ENCODE results near the gene TMEM117. TPM values are rescaled to one million over a fixed set of nuclear protein-coding genes. Genes with fewer than 3 reads are reported as not detected.
"Not testable (repeated sequence)": the region's sequence is repeated elsewhere in the genome, so short reads cannot be mapped to it uniquely, and the experiment has no call there.

TMEM117 gene
- total and polyA plus RNA-seq, 2 donors (not counting 1 experiment from before 2014, with no cell fraction given): 2.0 to 10.4 TPM

- POLR2A ChIA-PET: no interaction called here
- WGBS (ENCODE audit: insufficient coverage): no CpG with 5 or more reads among the region's 1 CpG
Observed at GRCh38 chr12:43842259-43842658, 6.4 kb downstream of the TMEM117 start.

GRCh38 chr12:43847425-43848225 is 11.7 kb downstream of the TMEM117 start:
- H3K4me3 Mint-ChIP-seq; intact Hi-C loops (cut with micrococcal nuclease); H3K27me3 Mint-ChIP-seq; H3K27ac Mint-ChIP-seq; ATAC-seq (ENCODE audit: low read depth); H3K27ac ChIP-seq (ENCODE audit: low read length in 2 of 2); H3K9me3 Mint-ChIP-seq (ENCODE audit: insufficient read depth); H3K4me3 ChIP-seq (ENCODE audit: control extremely low read depth in 1 of 5, extremely low read depth in 1 of 5, insufficient read depth in 1 of 5, low read depth in 2 of 5, low read length in 4 of 5); H3K36me3 ChIP-seq (replicated peaks in 1 of 2; ENCODE audit: control extremely low read depth in 1 of 2, control insufficient read depth in 1 of 2, extremely low read depth in 1 of 2, insufficient read depth in 2 of 2, low read length in 1 of 2); H4K20me1 ChIP-seq (ENCODE audit: control insufficient read depth, insufficient read depth, low read length, poor library complexity, severe bottlenecking); H3K9me3 ChIP-seq (ENCODE audit: control extremely low read depth in 1 of 3, control insufficient read depth in 2 of 3, insufficient read depth in 1 of 3, low read length in 2 of 3); H2AFZ ChIP-seq (ENCODE audit: insufficient read depth, low read depth, low read length, poor library complexity, severe bottlenecking); H3K79me2 ChIP-seq (ENCODE audit: control insufficient read depth, insufficient read depth, low read length); H3K4me2 ChIP-seq (replicated peaks; ENCODE audit: low read depth, low read length, poor library complexity, severe bottlenecking); DNase-seq; H3K4me1 ChIP-seq (ENCODE audit: control insufficient read depth in 2 of 2, insufficient read depth in 2 of 2, low read length in 2 of 2); H3K9ac ChIP-seq (ENCODE audit: low read length); H3K4me1 Mint-ChIP-seq; POLR2A ChIA-PET; H3K27me3 ChIP-seq (replicated peaks in 1 of 4; ENCODE audit: control extremely low read depth in 1 of 4, control insufficient read depth in 3 of 4, insufficient read depth in 4 of 4, low read length in 3 of 4); CTCF ChIA-PET: not testable (repeated sequence)
- WGBS (ENCODE audit: insufficient coverage): 100% methylated on average over 1 of the region's 4 CpGs

More at GRCh38 chr12:43842259-43842658, 6.4 kb downstream of the TMEM117 start:
- no peak overlapping the region for H2AFZ ChIP-seq (ENCODE audit: insufficient read depth, low read depth, low read length, poor library complexity, severe bottlenecking)
- no peaks in the 10 kb centered on the region for H3K9me3 ChIP-seq (ENCODE audit: control extremely low read depth in 1 of 3, control insufficient read depth in 2 of 3, insufficient read depth in 1 of 3, low read length in 2 of 3)
- ATAC-seq (ENCODE audit: low read depth): no peak
- H3K9ac ChIP-seq (ENCODE audit: low read length): no peak overlapping the region
- no peaks in the 10 kb centered on the region for H3K36me3 ChIP-seq (replicated peaks in 1 of 2; ENCODE audit: control extremely low read depth in 1 of 2, control insufficient read depth in 1 of 2, extremely low read depth in 1 of 2, insufficient read depth in 2 of 2, low read length in 1 of 2)
- peaks cover 17% of the 10 kb centered on the region for H3K79me2 ChIP-seq (ENCODE audit: control insufficient read depth, insufficient read depth, low read length)
- no peaks in the 10 kb centered on the region for H4K20me1 ChIP-seq (ENCODE audit: control insufficient read depth, insufficient read depth, low read length, poor library complexity, severe bottlenecking)
- Mint-ChIP-seq H3K27me3 (no peaks in the 10 kb centered on the region), H3K27ac (no peak overlapping the region), H3K4me1 (peaks cover 3% of the 10 kb centered on the region), H3K9me3 (ENCODE audit: insufficient read depth) (peaks cover 2% of the 10 kb centered on the region), H3K4me3 (no peak overlapping the region)
- no peak overlapping the region for H3K27ac ChIP-seq (ENCODE audit: low read length in 2 of 2)
- H3K4me1 ChIP-seq (ENCODE audit: control insufficient read depth in 2 of 2, insufficient read depth in 2 of 2, low read length in 2 of 2): no peaks in the 10 kb centered on the region
- no peak overlapping the region for H3K4me3 ChIP-seq (ENCODE audit: control extremely low read depth in 1 of 5, extremely low read depth in 1 of 5, insufficient read depth in 1 of 5, low read depth in 2 of 5, low read length in 4 of 5)
- no peaks in the 10 kb centered on the region for H3K27me3 ChIP-seq (replicated peaks in 1 of 4; ENCODE audit: control extremely low read depth in 1 of 4, control insufficient read depth in 3 of 4, insufficient read depth in 4 of 4, low read length in 3 of 4)
- intact Hi-C loops (cut with micrococcal nuclease): no loop called here
- DNase-seq: no peak
- no peak overlapping the region for H3K4me2 ChIP-seq (replicated peaks; ENCODE audit: low read depth, low read length, poor library complexity, severe bottlenecking)
- CTCF ChIA-PET: no interaction called here
- TF ChIP-seq EZH2 (IDR thresholded peaks at IDR 0.05; ENCODE audit: borderline replicate concordance, insufficient read depth, low read depth, low read length, poor library complexity, severe bottlenecking) (no peak), CTCF (IDR thresholded peaks at IDR 0.05) (no peak)

Measured in B cell (primary cell).